COR-L47 (cell line): Measurements from ENCODE around the gene ARID1B.

Experiments
- DNase-seq: peaks from one replicate; lab custom pipeline; 2025; lab: John Stamatoyannopoulos, UW

The ARID1B gene

DNA sequence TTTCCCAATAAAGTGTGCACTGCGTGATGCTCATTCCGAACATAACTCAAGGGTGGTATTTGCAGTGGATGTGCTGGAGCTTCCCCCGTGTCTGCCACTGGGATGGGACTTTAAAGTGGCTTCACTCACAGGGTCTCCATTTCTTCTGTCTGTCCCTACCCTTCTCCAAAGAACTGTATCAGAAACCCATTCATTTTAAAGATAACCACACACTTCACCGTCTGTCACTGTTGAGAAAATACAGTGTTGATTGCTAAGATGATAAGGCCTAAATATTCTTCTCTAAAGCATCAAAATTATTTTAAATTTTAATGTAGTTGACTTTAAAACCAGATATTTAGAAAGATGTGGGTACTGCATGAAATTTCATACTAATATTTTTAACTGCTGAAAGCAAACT, 384.7 kb downstream of the ARID1B start:
- no peak for DNase-seq

DNA sequence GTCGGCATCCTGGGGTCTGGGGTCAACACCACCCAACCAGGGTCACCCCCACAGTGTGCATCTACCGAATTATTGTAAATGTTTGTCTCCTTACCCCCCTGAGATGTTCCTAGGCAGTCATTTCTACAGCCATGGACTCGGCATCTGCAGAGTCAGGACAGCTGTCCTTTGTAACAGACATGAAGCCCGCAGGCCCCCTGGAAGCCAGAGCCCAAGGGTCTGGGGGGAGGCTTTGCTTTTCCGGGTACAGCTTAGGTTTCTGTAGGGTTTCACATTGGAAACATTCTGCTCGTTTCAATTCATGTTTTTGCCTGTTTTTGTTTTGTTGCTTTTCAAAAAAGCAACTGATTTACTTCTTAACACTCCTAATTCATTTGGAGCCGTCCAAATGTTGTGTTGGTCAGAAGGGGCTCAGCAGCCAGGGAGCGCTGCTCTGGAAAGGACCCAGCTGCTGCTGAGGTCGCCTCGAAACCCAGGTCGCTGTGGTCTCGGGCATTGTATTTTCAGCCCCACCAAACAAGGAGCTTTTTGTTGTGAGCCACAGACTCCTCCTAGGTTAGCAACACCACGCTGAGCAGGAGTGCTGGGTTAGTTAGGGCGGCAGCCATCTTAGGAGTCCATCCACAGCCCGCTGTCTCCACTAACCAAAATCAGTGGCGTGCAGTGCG, 385.7 kb downstream of the ARID1B start:
- no peak for DNase-seq

DNA sequence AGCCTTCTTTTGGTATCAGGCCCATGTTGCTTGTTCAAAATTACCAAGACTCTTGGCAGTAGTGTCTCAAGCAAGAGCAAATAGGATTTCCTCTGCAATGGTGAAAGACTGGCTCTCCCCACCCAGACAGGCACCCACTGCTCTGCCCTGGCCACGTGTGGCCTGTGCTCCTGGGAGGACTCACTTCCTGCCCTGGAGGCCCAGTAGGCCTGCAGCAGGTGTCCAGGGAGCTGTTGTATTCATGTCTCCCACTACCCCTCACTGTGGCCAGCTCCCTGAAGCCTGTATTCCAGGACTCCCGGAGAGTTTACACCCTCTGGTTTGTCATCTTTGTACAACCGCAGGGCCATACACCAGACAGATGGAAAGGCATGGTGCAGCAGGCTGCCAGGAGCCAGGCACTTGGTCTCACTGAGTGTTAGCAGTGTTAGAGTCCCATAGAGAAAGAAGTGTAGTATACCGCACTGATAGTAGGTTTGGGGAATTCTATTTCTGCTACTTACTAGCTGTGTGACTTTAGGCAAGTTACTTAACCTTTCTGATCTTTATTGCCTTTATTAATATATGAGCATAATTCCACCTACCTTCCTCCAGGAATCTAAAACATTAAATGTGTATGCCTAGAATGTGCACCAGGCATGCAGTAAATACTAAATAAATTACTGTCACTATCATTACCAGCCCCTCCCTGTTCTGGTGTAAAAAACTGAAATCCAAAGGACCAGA, 386.4 kb downstream of the ARID1B start:
- DNase-seq, result no peak

DNA sequence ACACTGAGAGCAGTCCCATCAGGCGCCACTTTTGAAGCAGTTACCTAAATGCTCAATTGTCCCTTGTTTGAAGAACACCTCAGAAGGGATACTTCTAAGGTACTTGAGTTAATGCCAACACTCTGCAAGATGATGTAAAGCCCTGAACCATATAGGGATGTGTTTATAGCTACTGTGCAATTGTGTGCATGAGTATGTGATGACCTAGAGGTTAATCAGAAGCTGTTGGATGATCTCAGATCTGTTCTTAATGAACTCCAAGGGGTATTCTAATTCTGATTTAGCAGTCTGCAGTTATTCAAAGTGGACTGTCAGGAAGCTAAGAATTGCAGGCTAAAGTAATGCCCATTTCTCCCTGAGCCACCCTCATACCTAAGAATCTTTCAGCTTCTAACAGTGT, 387.8 kb downstream of the ARID1B start:
- DNase-seq, result no peak

DNA sequence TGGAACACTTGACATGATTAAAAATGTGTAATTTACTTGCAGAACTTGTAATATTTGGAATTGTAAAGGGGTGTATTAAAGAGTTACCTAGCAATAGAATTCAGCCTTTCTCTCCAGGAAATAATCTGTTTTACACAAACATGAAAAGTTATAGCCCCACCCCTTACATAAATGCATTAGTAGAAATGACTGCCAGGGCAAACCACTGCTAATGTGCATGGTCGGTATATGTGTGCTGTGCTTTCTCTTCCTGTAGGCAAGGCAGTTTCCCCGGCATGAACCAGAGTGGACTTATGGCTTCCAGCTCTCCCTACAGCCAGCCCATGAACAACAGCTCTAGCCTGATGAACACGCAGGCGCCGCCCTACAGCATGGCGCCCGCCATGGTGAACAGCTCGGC, 389.6 kb downstream of the ARID1B start:
- DNase-seq, result no peak

DNA sequence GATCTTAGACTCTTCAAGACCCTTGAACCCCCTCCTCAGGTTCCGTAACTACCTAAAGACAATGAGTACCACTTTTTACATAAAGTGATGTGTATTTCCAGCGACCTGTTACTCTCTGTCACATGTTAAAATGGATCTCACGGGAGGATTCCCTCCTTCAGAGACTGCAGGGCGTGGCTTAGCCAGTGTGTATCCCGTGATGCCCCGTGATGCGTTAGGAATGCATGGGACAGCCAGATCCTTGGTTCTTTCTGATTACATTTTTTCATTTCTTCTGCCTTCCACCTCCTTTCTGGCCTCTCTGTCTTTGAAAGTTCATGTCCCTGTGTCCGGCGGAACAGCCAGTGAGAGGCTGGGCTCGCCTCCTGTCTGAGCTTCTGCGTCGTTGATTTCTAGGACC, 390.7 kb downstream of the ARID1B start:
- no peak for DNase-seq

DNA sequence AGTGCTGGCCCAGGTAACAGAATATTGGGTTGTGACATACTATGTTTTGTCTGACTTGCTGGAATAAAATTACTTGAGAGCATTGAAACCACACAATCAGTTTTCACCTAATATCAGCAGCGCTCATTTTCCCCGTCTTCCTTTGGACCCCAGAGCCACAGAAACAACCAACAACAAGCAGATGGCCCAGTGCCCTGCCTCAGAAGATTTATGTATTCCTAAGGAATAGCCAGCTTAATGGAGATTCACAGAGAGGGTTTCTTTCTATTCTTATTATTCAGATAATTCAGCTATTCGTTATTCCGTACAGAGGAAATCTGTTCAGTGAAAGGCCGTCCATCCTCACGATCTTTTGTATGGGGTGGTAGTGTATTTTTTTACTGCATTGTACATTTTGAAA, 391.3 kb downstream of the ARID1B start:
- no peak for DNase-seq

DNA sequence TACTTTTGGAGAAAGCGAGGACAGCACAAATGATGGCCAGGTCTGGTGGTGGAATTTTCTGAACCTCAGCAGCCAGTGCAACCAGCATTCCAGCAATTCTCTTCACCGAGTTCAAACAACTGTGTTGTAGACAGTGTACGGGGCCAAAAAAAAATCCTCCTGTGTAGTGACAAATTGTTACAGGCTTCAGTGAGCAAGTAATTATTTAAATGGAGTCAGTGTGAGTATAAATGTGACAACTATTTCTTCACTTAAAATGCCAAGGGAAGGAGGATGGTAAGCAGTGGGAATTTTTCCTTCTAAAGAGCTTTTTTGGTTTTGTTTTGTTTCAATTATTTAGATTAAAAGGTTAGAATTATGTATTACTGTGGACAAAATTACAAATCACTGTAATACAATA, 392.0 kb downstream of the ARID1B start:
- no peak for DNase-seq

DNA sequence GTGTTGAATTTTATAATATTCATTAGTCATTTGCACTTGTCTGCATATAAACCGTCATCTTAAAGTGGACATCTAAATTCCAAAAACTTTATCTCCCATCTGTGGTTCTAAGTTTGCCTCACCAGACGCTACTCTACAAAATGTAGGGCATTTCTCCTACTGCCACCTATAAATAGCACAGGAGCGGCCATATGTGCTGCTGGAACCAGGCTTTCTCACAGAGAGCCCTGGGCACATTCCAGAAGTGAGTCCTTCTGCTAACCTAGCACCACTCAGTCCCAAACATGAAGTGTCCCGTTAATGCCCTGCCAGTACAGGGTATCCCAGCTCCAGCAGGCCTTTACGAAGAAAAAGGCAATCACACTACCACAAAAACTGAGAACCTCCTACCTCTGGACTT, 392.5 kb downstream of the ARID1B start:
- DNase-seq, result no peak

DNA sequence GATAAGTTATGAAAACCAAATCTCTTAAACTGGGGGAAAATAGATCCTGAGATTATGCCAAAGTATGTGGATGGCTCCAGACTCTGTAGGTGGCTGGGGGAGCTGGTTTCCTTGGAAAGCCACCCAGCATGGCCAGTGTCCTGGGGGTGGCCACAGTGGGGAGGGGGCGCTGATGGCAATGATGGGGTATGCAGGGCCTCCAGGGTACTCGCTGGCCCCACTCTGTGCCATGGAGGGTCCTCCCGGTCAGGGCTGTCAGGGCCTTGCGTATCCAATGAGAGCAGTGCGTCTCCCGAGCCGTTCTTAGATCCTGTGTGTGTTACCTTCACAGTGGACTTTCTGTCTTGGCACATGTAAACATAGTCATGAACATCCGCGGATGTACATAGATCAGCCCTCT, 393.4 kb downstream of the ARID1B start:
- no peak for DNase-seq

DNA sequence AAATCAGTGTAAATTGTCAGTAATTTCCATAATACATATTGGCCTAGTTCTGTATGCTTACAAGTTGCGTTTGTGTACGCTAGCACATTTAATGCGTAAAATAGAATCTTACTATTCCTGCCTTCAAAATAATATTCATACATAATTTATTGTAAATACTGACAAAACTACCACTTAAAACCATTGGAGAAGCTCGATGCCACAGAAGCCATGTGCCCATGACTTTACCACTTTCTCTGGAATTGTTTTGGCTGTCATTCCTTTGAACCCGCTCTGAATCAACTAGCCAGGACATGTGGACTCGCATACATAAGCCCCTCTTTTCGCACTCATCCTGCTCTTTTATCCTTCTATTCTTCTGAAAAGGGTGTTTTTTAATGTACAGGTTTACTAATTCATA, 394.6 kb downstream of the ARID1B start:
- no peak for DNase-seq

DNA sequence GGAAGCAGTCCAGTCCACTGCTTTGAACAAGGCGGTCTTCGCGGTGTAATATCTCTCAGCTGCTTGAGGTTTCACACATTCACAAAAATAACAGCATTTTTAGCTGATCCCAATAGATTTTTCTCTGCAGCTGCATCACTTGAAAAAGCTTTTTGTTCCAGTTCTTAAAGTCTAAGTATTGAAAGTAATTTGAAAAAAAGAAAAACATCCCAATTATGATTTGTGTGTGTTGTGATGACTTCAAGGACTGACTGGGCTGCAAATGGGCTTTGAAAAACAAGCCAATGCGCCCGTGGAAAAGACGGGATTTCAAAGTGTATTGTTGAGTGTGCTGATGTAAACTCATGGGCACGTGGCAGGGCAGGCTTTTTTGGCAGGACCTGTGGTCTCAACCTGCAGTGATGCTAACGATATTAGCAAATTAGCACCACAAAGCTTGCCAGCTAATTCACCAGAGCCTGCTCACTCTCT, 395.1 kb downstream of the ARID1B start:
- DNase-seq, result peak; percentile 5

DNA sequence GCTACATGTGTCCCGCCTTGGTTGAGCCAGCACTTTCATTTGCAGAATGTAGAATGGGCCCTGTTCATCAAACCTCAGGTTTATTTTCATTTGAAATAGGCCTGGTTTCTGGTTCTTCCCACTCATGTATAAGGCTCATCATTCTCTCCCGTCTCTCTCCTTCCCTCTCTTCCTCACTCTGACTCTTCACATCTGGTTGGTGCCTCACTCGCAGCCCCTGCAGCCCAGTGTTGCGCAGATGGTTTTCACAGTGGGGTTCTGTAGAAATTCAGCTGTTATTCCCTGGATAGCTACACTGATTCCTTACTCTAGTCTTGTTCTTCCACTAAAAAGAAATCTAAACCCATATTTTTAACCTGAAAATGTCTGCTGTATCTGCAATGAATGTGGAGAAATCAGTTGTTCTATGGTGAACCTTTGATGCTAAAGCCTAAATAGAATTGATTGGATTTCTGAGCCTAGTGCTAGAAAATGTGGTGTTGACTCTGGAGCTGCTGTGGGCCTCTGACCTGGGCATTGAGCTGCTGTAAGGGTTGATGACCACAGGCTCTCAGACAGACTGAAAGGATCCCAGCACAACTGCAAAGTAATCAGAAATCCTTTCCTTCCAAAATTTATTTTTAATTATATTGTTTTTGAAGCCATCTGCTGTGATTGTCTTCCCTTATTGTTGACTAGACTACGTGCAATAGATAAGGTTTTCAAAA, 395.8 kb downstream of the ARID1B start:
- no peak for DNase-seq

DNA sequence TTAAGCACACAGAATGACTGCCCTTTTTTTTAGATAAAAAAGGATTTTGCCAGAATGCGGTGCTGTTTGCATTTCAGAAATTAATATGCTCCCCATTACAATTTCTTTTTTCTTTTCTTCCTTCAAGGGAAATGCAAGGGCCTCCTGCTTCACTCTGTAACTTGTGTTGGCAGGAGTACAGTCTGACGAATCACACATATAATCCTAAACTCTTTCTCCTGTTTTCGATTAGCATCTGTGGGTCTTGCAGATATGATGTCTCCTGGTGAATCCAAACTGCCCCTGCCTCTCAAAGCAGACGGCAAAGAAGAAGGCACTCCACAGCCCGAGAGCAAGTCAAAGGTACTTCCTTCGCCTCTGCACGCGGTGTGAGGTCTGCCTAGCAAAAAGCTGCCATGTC, 396.6 kb downstream of the ARID1B start:
- no peak for DNase-seq

DNA sequence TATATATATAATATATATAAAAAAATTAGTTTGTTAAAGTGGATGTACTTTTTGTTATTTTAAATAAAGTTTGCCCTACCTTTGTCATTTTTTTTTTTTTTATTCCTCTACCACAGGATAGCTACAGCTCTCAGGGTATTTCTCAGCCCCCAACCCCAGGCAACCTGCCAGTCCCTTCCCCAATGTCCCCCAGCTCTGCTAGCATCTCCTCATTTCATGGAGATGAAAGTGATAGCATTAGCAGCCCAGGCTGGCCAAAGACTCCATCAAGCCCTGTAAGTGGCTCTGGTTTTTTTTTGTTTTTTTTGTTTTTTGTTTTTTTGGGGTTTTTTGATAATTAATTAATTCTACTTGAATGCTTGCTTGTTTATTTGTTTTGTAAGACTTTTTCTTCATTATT, 397.6 kb downstream of the ARID1B start:
- DNase-seq, result no peak

DNA sequence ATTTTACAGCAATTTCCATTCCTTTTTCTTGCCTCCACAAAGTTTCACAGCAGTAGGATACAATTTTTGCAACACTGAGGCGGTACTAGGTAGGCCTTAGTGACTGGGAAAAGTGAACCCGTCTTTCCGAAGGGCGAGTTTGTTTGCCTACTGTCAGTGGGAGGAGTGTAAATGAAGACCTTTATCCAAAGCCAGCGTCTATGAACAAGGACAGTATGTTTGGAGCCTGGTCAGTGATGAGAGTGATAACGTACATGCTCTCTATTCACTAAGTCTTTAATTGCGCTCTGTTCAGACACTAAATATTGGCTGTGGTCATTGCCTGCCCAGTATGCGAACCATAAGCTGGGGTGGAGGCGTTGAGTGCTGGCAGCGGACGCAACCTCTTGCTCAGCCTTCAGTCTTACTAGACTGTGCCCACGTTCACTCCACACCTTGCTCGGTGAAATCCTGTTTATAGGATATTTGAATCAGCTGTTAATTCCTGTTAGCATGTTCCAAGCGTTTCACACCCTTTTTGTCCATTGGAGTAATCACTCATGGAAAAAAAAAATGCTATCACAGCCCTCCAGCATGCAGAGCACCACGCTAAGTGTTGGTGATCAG, 400.7 kb downstream of the ARID1B start:
- DNase-seq, result no peak

DNA sequence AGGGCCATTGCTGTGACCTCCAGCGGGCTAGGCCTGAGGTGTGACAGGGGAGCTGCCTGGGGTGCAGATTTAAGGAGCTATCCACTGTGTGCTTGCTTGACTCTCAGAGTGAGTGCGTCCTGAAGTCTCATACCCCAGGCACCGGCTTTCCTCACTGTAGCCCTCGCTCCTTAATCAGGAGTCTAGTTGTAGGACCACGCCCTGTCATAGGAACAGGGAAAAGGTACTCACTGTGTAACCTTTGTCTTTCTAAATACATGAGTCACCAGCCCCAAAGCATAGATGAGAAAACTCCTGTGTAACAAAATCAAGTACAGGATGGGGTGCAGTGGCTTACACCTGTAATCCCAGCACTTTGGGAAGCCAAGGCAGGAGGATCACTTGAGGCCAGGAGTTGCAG, 404.5 kb downstream of the ARID1B start:
- DNase-seq, result no peak

DNA sequence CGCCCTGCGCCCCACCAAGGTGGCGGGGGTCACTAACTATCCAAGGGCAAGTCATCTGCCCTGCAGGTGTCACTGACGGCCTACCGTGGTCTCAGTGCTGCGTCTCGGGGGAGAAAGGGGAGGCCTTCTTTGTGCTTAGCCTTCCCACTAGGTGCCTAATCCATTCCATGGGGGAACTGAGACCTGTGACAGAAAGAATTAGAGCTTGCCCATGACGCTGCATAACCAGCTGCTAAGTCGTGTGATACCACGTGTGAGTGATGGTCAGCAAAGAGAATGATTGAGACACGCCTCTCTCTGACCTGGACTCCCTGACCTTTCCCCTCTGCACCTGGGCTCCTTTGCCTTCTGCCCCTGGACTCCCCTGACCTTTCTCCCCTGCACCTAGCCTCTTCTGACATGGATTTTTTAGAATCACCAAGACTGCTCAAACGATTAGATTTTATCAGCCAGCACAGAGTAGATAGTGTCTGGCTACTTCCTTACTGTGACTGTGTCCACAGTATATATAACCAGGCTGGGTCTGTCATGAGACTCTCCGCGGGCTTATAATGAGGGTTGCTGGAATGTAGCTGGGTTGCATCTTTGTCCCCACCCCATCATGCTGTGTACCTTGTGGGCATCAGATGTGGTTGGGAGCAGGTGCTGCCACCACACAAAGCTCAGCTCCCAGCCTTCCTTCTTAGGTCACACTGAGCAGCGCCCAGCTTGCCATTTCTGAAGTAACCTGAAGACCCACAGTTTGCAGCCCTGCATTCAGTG, 405.5 kb downstream of the ARID1B start:
- no peak for DNase-seq

DNA sequence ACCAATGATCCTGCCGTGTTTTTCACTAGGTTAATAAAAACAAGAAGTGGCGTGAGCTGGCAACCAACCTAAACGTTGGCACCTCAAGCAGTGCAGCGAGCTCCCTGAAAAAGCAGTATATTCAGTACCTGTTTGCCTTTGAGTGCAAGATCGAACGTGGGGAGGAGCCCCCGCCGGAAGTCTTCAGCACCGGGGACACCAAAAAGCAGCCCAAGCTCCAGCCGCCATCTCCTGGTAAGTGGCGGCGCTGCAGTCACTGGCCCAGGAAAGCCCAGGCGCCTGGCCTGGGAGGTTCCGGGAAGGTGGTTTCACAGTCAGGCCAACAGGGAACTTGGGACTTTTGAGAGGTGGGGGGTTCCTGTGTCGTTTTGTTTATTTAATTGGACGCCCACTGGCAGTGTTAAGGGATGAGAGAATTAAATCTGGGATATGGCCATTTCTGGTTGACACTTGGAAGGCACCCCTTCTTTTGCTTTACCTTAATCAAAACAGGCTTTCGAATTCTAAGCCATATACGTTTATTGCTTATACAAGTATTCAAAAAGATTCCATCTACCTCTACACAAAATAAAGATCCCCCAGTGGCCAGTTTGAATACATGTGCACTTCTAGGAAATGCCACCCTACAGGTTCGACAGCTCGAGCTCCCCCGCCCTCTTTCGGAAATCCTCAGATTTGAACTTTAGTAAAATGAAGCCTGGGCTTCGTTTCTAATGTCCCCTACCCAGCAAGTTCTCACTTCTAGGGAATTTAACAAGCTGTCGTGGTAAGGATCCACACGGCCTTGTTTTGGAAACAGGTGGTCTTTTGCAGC, 407.2 kb downstream of the ARID1B start:
- peak; percentile 32 for DNase-seq

DNA sequence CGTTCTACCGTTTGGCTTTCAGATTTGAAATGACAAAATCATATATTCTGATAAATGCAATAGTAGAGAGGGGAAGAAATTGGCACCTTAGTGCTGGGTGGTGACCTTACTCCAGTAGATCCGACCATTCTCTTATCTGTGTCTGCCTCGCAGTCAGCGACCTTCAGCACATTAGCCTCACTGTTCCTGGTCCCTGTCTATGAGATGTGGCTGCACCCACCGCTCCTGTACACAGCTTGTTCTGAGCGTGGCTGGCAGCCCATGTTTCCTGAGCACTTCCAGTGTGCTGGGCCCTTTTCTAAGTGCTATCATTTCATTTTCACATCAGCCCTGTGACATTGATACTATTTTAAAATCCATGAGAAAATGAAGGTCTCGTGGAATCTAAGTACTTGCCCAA, 408.0 kb downstream of the ARID1B start:
- no peak for DNase-seq

DNA sequence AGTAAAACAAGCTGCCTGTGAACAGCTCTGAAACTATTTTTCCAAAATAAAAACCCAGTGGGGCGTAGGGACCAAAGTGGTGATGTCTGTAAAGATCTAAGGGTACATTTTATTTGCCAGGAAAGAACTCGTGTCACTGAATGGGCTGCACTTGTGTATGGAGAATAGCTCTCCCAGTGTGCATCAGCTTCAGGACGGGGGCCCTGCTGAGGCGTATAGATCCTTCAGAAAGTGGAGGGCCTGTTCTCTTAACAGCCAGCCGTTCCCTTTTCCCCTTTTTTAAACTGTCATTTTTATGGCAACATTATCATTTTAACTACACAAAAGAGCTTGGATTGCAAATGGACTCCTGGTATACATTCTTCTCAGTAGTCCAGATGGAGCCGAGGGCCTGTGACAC, 408.8 kb downstream of the ARID1B start:
- no peak for DNase-seq
